H1 (cell line): ENCODE measurements around the gene KRT77. TPM values are rescaled to one million over a fixed set of nuclear protein-coding genes. Genes with fewer than 3 reads are reported as not detected.

Experiments
- CTCF ChIA-PET: fragments of 300-600 bp; sonication (Branson Sonifier 250); formaldehyde crosslinking; loops from one replicate; lab custom pipeline; 2021; ENCODE audit not compliant: partially characterized antibody; lab: Charles Lee
- POLR2A ChIA-PET: fragments of 300-600 bp; sonication (Branson Sonifier 250); formaldehyde crosslinking; loops from one replicate; lab custom pipeline; 2021; ENCODE audit warnings: inconsistent platforms; ENCODE audit not compliant: partially characterized antibody; lab: Charles Lee
- DNase-seq, 2 experiments: peaks; one replicate each; pipeline versions ENCODE4 v3.0.0 to v3.0.0-alpha.2; 2010 to 2022; ENCODE audit warnings: low spot score in 2 of 2, low read depth in 1 of 2, mixed read lengths in 1 of 2
- FAIRE-seq: peaks from 2 replicates; lab custom pipeline; 2011; peaks lifted over from hg19 to GRCh38; lab: Jason Lieb, UNC
- H2AFZ ChIP-seq: 2 replicates; pipeline ENCODE4 v1.8.1; 2012; ENCODE audit warnings: low read length, inconsistent platforms
- H2AK5ac ChIP-seq: 2 replicates; pipeline ENCODE4 v1.6.1; 2013; ENCODE audit warnings: low read depth, low read length
- H2BK120ac ChIP-seq: replicated peaks from 2 replicates; pipeline ENCODE3; 2013; ENCODE audit warnings: low read depth, low read length, inconsistent platforms
- H2BK12ac ChIP-seq: 2 replicates; pipeline ENCODE4 v1.6.1; 2013; ENCODE audit warnings: low read depth, low read length
- H2BK15ac ChIP-seq: 2 replicates; pipeline ENCODE4 v1.6.1; 2013; ENCODE audit warnings: low read length
- H2BK20ac ChIP-seq: 2 replicates; pipeline ENCODE4 v1.6.1; 2013; ENCODE audit warnings: low read length
- H2BK5ac ChIP-seq: 2 replicates; pipeline ENCODE4 v1.6.1; 2013; ENCODE audit warnings: low read depth, low read length
- H3K14ac ChIP-seq: 2 replicates; pipeline ENCODE4 v1.6.1; 2013; ENCODE audit warnings: inconsistent platforms; ENCODE audit not compliant: insufficient read length
- H3K18ac ChIP-seq: 2 replicates; pipeline ENCODE4 v1.6.1; 2013; ENCODE audit warnings: low read length; ENCODE audit errors: extremely low read depth
- H3K23ac ChIP-seq: 2 replicates; pipeline ENCODE4 v1.6.1; 2013; ENCODE audit warnings: inconsistent platforms; ENCODE audit not compliant: insufficient read length
- H3K23me2 ChIP-seq: 2 replicates; pipeline ENCODE4 v1.6.1; 2013; ENCODE audit warnings: low read depth, low read length
- H3K27ac ChIP-seq: 2 replicates; pipeline ENCODE4 v1.6.1; 2011; ENCODE audit warnings: low read depth, low read length, inconsistent platforms
- H3K27me3 ChIP-seq, 4 experiments: replicated peaks in 1 of 4; 1 replicate in 1 of 4; 2 replicates in 3 of 4; pipeline versions ENCODE4 v1.6.1 to v1.8.1; 2011 to 2013; ENCODE audit warnings: low read length in 3 of 4, mild to moderate bottlenecking in 3 of 4, inconsistent platforms in 2 of 4, mixed read lengths in 2 of 4, moderate library complexity in 1 of 4; ENCODE audit not compliant: control insufficient read depth in 3 of 4, insufficient read depth in 3 of 4; ENCODE audit errors: extremely low read depth in 1 of 4
- H3K36me3 ChIP-seq, 4 experiments: 2 replicates each; pipeline versions ENCODE4 v1.6.1 to v1.8.1; 2011 to 2013; ENCODE audit warnings: mild to moderate bottlenecking in 4 of 4, low read length in 3 of 4, moderate library complexity in 2 of 4, control low read depth in 1 of 4, inconsistent platforms in 1 of 4; ENCODE audit not compliant: insufficient read depth in 4 of 4, control insufficient read depth in 2 of 4
- H3K4ac ChIP-seq: replicated peaks from 2 replicates; pipeline ENCODE3; 2013; ENCODE audit warnings: low read length, low read depth, mixed read lengths, inconsistent platforms; ENCODE audit not compliant: insufficient read length
- H3K4me1 ChIP-seq, 4 experiments: replicated peaks in 1 of 4; 1 replicate in 1 of 4; 2 replicates in 3 of 4; pipeline versions ENCODE4 v1.6.1 to v1.8.1; 2011 to 2013; ENCODE audit warnings: low read length in 3 of 4, inconsistent platforms in 2 of 4, mixed read lengths in 1 of 4; ENCODE audit not compliant: insufficient read depth in 4 of 4, control insufficient read depth in 3 of 4
- H3K4me2 ChIP-seq, 2 experiments: 2 replicates each; pipeline versions ENCODE4 v1.6.1 to v1.8.1; 2011 to 2013; ENCODE audit warnings: low read depth in 2 of 2, low read length in 2 of 2, control low read depth in 1 of 2, inconsistent platforms in 1 of 2, mild to moderate bottlenecking in 1 of 2; ENCODE audit not compliant: insufficient read depth in 1 of 2
- H3K4me3 ChIP-seq, 4 experiments: fragments of 200-600, 300-600 bp in 1 of 4; sonication (generic), shearing (Covaris generic), sonication (Bioruptor Twin) in 1 of 4; 2 replicates each; pipeline versions ENCODE4 v1.5.1 to v1.8.1; 2011 to 2016; ENCODE audit warnings: low read length in 4 of 4, low read depth in 3 of 4, control low read depth in 2 of 4, inconsistent platforms in 2 of 4, mild to moderate bottlenecking in 2 of 4, mixed read lengths in 1 of 4, moderate library complexity in 1 of 4; ENCODE audit not compliant: insufficient read depth in 2 of 4; ENCODE audit errors: extremely low read depth in 1 of 4
- H3K56ac ChIP-seq: replicated peaks from 2 replicates; pipeline ENCODE3; 2013; ENCODE audit warnings: low read depth, mild to moderate bottlenecking, mixed read lengths, low read length, inconsistent platforms; ENCODE audit not compliant: insufficient read length
- H3K79me1 ChIP-seq: 2 replicates; pipeline ENCODE4 v1.6.1; 2013; ENCODE audit warnings: low read depth, low read length, control low read depth
- H3K79me2 ChIP-seq, 2 experiments: 2 replicates each; pipeline versions ENCODE4 v1.6.1 to v1.8.1; 2012 to 2013; ENCODE audit warnings: low read length in 2 of 2, mild to moderate bottlenecking in 2 of 2, inconsistent platforms in 1 of 2; ENCODE audit not compliant: insufficient read depth in 2 of 2, control insufficient read depth in 1 of 2
- H3K9ac ChIP-seq, 4 experiments: replicated peaks in 1 of 4; 1 replicate in 1 of 4; 2 replicates in 3 of 4; pipeline versions ENCODE4 v1.6.1 to v1.8.1; 2011 to 2013; ENCODE audit warnings: low read depth in 3 of 4, low read length in 3 of 4, control low read depth in 2 of 4, mild to moderate bottlenecking in 2 of 4, moderate library complexity in 2 of 4, inconsistent platforms in 1 of 4; ENCODE audit errors: extremely low read depth in 1 of 4
- H3K9me3 ChIP-seq, 2 experiments: 2 replicates each; pipeline versions ENCODE4 v1.6.1 to v1.8.1; 2012 to 2013; ENCODE audit warnings: mild to moderate bottlenecking in 2 of 2, moderate library complexity in 2 of 2, control low read depth in 1 of 2, inconsistent platforms in 1 of 2, low read depth in 1 of 2, low read length in 1 of 2, mixed read lengths in 1 of 2; ENCODE audit not compliant: insufficient read depth in 2 of 2
- H4K20me1 ChIP-seq, 2 experiments: replicated peaks in 1 of 2; 2 replicates each; pipeline versions ENCODE3 to v1.8.1; 2011 to 2013; ENCODE audit warnings: inconsistent platforms in 2 of 2, low read length in 2 of 2, mild to moderate bottlenecking in 1 of 2; ENCODE audit not compliant: insufficient read depth in 2 of 2, control insufficient read depth in 1 of 2
- H4K5ac ChIP-seq: 2 replicates; pipeline ENCODE4 v1.6.1; 2013; ENCODE audit warnings: low read length, low read depth, mixed read lengths, inconsistent platforms; ENCODE audit not compliant: insufficient read length
- H4K8ac ChIP-seq: 2 replicates; pipeline ENCODE4 v1.8.0; 2013; ENCODE audit warnings: mild to moderate bottlenecking, moderate library complexity, low read length, inconsistent platforms; ENCODE audit not compliant: insufficient read depth; ENCODE audit errors: extremely low read depth
- H4K91ac ChIP-seq: replicated peaks from 2 replicates; pipeline ENCODE3; 2013; ENCODE audit warnings: low read length, mixed read lengths, inconsistent platforms; ENCODE audit not compliant: insufficient read length
- CBX5 ChIP-seq: fragments of 300-800, 300-1000 bp; sonication (generic); IDR thresholded peaks from 2 replicates; pipeline ENCODE4 v1.7.1; 2016; ENCODE audit warnings: antibody characterized with exemption, low read length, low read depth
- CHD1 ChIP-seq: IDR thresholded peaks from 2 replicates; pipeline ENCODE4 v1.6.1; 2012; ENCODE audit warnings: low read depth, low read length, improper control_type of control experiment
- EP300 ChIP-seq, 2 experiments: IDR thresholded peaks; 1 replicate in 1 of 2; 2 replicates in 1 of 2; pipeline ENCODE4 v1.6.1; 2011 to 2012; ENCODE audit warnings: low read depth in 2 of 2, low read length in 2 of 2, mild to moderate bottlenecking in 2 of 2, borderline replicate concordance in 1 of 2, inconsistent platforms in 1 of 2, moderate library complexity in 1 of 2
- EZH2 ChIP-seq: fragments of 200-600 bp; sonication (generic); IDR thresholded peaks from 2 replicates; pipeline ENCODE4 v1.7.1; 2012; ENCODE audit warnings: low read depth, mild to moderate bottlenecking, moderate library complexity, low read length, inconsistent platforms; ENCODE audit not compliant: severe bottlenecking
- JUND ChIP-seq: IDR thresholded peaks from 2 replicates; pipeline ENCODE4 v1.6.1; 2011; ENCODE audit warnings: mild to moderate bottlenecking, improper control_type of control experiment, low read length
- MAFK ChIP-seq: IDR thresholded peaks from 2 replicates; pipeline ENCODE4 v1.6.1; 2012; ENCODE audit warnings: low read depth, mild to moderate bottlenecking, improper control_type of control experiment, low read length
- PHF8 ChIP-seq: fragments of 200-600 bp; sonication (generic); conservative IDR thresholded peaks from 2 replicates; pipeline ENCODE4 v1.7.1; 2012; ENCODE audit warnings: low read depth, mild to moderate bottlenecking, inconsistent platforms, low read length, moderate library complexity
- POLR2AphosphoS5 ChIP-seq: IDR thresholded peaks from 2 replicates; pipeline ENCODE4 v1.6.1; 2011; ENCODE audit warnings: low read depth, low read length
- POU5F1 ChIP-seq: IDR thresholded peaks from 2 replicates; pipeline ENCODE4 v1.6.1; 2011; ENCODE audit warnings: low read depth, mild to moderate bottlenecking, low read length, moderate library complexity
- RFX5 ChIP-seq: IDR thresholded peaks from 2 replicates; pipeline ENCODE4 v1.6.1; 2011; ENCODE audit warnings: low read depth, low read length, improper control_type of control experiment, borderline replicate concordance
- SRF ChIP-seq: IDR thresholded peaks from 2 replicates; pipeline ENCODE4 v1.6.1; 2011; ENCODE audit warnings: mild to moderate bottlenecking, low read depth, low read length, moderate library complexity
- TAF7 ChIP-seq: optimal IDR thresholded peaks from 2 replicates; pipeline ENCODE3; 2011; ENCODE audit warnings: low read depth, mild to moderate bottlenecking, inconsistent platforms, low read length, moderate library complexity, borderline replicate concordance
- TBP ChIP-seq: IDR thresholded peaks from 2 replicates; pipeline ENCODE4 v1.6.1; 2011; ENCODE audit warnings: low read depth, low read length, improper control_type of control experiment
- polyA plus RNA-seq, 7 experiments: library from polyadenylated mRNA; depleted of rRNA in 3 of 7; stranded (reverse) in 5 of 7; unstranded in 2 of 7; fragments of >200 nt in 5 of 7; fragments of 200-250 nt in 2 of 7; gene quantifications; 1 replicate in 5 of 7; 2 replicates in 1 of 7; 4 replicates in 1 of 7; pipeline versions ENCODE4 v1.2.1 to v1.2.3, GENCODE V29; 2011 to 2013; ENCODE audit warnings: missing spikeins in 2 of 7, mixed read lengths in 2 of 7
- total RNA-seq: library from RNA; stranded (reverse); fragmentation: NEBNext Ultra II Directional; extraction: Animal tissue kit (Norgen Biotek cat#: 25700); gene quantifications from 2 replicates; pipeline ENCODE4 v1.2.1, GENCODE V29; 2021
- TF ChIP-seq, protein P1 (sequence below): IDR thresholded peaks from 2 replicates; pipeline ENCODE4 v1.6.1; 2012; ENCODE audit warnings: inconsistent platforms
- TF ChIP-seq, protein P2 (sequence below): IDR thresholded peaks from 2 replicates; pipeline ENCODE4 v1.6.1; 2011; ENCODE audit warnings: low read depth, mild to moderate bottlenecking, low read length; ENCODE audit not compliant: insufficient read depth

Gene KRT77
- total and polyA plus RNA-seq, 2 of the 8 experiments (the other 6 are each of a cell fraction or from before 2014, with no cell fraction given), result 0.02 TPM; not detected in 1

GRCh38 chr12:52751795-52752194 is 48.5 kb upstream of the KRT77 start:
- FAIRE-seq (no peak), DNase-seq (no peak)
- no peaks in the 10 kb centered on the region for H3K36me3 ChIP-seq
- H4K8ac ChIP-seq, result no peak overlapping the region
- H3K23ac ChIP-seq, result no peak overlapping the region
- no peak overlapping the region for H2BK120ac ChIP-seq
- no peak overlapping the region for H3K4me2 ChIP-seq
- no peak overlapping the region for H3K9ac ChIP-seq
- no peak overlapping the region for H2BK5ac ChIP-seq
- no peak overlapping the region for H2BK15ac ChIP-seq
- H2BK12ac ChIP-seq, result no peak overlapping the region
- H3K4ac ChIP-seq, result no peak overlapping the region
- H3K79me1 ChIP-seq, result no peaks in the 10 kb centered on the region
- H2BK20ac ChIP-seq, result no peak overlapping the region
- H3K14ac ChIP-seq, result no peak overlapping the region
- CTCF ChIA-PET, result interaction anchor here (1.4 kb wide), 1 partner anchor 378 kb away, joined by 3 read pairs; no protein-coding TSS in a partner anchor
- no peak overlapping the region for H4K5ac ChIP-seq
- H3K9me3 ChIP-seq, result no peaks in the 10 kb centered on the region; a peak in 1 of 4 replicates
- no peak overlapping the region for H4K91ac ChIP-seq
- no peak overlapping the region for H2AK5ac ChIP-seq
- peaks cover 0 to 5% (median 0%) of the 10 kb centered on the region in 4 experiments; a peak in 2 of 7 replicates for H3K27me3 ChIP-seq
- no peak overlapping the region for H3K27ac ChIP-seq
- no peak overlapping the region for H3K4me3 ChIP-seq
- POLR2A ChIA-PET, result interaction anchor here (0.5 to 0.7 kb wide), 2 partner anchors 61 to 311 kb away, joined by 3 to 4 read pairs; no protein-coding TSS in a partner anchor
- H3K79me2 ChIP-seq, result no peaks in the 10 kb centered on the region
- H2AFZ ChIP-seq, result no peak overlapping the region
- H3K56ac ChIP-seq, result no peak overlapping the region
- no peak overlapping the region for H3K18ac ChIP-seq
- H3K23me2 ChIP-seq, result no peaks in the 10 kb centered on the region
- no peaks in the 10 kb centered on the region for H3K4me1 ChIP-seq
- H4K20me1 ChIP-seq, result peaks cover 0 to 2% of the 10 kb centered on the region in 2 experiments
- TF ChIP-seq RFX5, result no peak
- no peak for TF ChIP-seq SRF
- no peak for TF ChIP-seq POU5F1
- no peak for TF ChIP-seq TBP
- TF ChIP-seq, protein P1, sequence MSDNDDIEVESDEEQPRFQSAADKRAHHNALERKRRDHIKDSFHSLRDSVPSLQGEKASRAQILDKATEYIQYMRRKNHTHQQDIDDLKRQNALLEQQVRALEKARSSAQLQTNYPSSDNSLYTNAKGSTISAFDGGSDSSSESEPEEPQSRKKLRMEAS, result no peak
- no peak for TF ChIP-seq TAF7
- TF ChIP-seq MAFK, result no peak
- no peak for TF ChIP-seq CHD1
- TF ChIP-seq JUND, result no peak
- no peak for TF ChIP-seq EZH2
- no peak for TF ChIP-seq CBX5
- TF ChIP-seq POLR2AphosphoS5, result no peak
- TF ChIP-seq, protein P2, sequence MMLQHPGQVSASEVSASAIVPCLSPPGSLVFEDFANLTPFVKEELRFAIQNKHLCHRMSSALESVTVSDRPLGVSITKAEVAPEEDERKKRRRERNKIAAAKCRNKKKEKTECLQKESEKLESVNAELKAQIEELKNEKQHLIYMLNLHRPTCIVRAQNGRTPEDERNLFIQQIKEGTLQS, result no peak
- TF ChIP-seq EP300 (IDR thresholded peaks at IDR 0.05; ENCODE audit: borderline replicate concordance in 1 of 2, low read depth in 2 of 2, low read length in 2 of 2), result no peak
- no peak for TF ChIP-seq PHF8
